HG02798 (cell line): ENCODE measurements around the gene RAX2.
"Not testable (repeated sequence)": the region's sequence is repeated elsewhere in the genome, so short reads cannot be mapped to it uniquely, and the experiment has no call there.

Experiments used
- ATAC-seq: cut with Tn5 transposase; IDR thresholded peaks from one replicate; pipeline ENCODE4 v1.9.1; 2021; ENCODE audit warnings: mild to moderate bottlenecking; ENCODE audit not compliant: unreplicated experiment, poor library complexity

The RAX2 gene

GRCh38 chr19:3778899-3779723, 7.1 kb upstream of the RAX2 start:
- no peak for ATAC-seq

- ATAC-seq = no peak
These were observed 6.3 kb upstream of the RAX2 start for GRCh38 chr19:3778104-3778867.

- no peak for ATAC-seq
These were observed 4.5 kb upstream of the RAX2 start for GRCh38 chr19:3776479-3777040.

- ATAC-seq = no peak
These were observed 3.8 kb upstream of the RAX2 start for GRCh38 chr19:3775831-3776230.

GRCh38 chr19:3775374-3775711, 3.3 kb upstream of the RAX2 start:
- no peak for ATAC-seq

- ATAC-seq = no peak
These were observed 2.8 kb upstream of the RAX2 start for GRCh38 chr19:3774621-3775373.

GRCh38 chr19:3773814-3774515, 1.9 kb upstream of the RAX2 start:
- ATAC-seq = no peak

GRCh38 chr19:3771000-3771905, 775 bp downstream of the RAX2 start:
- ATAC-seq = no peak

- no peak for ATAC-seq
These were observed 1.7 kb downstream of the RAX2 start for GRCh38 chr19:3770136-3770999.

GRCh38 chr19:3769494-3769893, 2.5 kb downstream of the RAX2 start:
- no peak for ATAC-seq

GRCh38 chr19:3768748-3769099, 3.3 kb downstream of the RAX2 start:
- no peak for ATAC-seq

GRCh38 chr19:3768015-3768747, 3.8 kb downstream of the RAX2 start:
- no peak for ATAC-seq

GRCh38 chr19:3767050-3767449, 5.0 kb downstream of the RAX2 start:
- no peak for ATAC-seq

GRCh38 chr19:3766520-3766919, 5.5 kb downstream of the RAX2 start:
- no peak for ATAC-seq

GRCh38 chr19:3765757-3766156, 6.3 kb downstream of the RAX2 start:
- ATAC-seq = not testable (repeated sequence)

GRCh38 chr19:3765121-3765520, 6.9 kb downstream of the RAX2 start:
- no peak for ATAC-seq
